ENCODE data around the gene ABHD2.

Gene ABHD2

DNA sequence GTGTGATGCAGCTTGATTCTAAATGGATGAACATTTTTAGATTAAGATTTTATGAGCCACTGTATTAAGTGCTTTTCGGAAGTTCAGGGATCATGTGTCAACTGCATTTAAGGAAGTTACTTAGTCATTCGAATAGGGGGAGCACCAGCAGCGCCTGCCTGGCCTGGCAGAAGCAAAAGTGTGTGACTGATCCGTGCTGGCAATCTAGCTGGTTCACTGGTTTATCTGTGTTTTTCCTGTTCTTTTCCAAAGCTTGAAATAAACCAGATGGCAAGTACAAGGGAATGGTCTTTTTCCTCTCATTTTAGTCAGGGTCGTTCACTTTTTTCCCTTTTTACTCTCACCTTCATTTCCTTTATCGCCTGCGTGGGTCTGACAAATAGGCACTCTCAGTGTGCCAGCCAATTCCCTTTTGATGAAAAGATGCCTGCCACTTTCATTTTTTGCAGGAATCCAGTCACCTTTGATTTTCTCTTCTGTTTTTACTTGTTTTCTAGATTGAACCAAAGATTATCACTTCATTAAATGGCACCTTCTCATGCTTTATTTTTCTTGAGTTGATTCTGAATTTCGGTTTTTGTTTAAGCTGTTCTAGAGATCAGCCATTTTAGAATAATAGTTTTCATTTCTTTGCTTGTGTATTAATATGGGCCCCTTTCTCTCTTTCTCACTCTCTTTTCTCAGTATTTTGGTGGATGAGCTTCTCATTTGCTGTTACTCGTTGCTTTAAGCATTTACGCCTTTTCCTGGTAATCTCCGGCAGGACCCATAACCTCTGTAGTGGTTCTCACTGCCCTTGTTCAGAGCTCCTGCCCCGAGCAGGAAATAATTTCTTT, 2.8 kb downstream of the ABHD2 start:
- Histone ChIP-seq H3K27ac (ENCODE audit: low read length) (peak overlapping the region; percentile 50; the same call in 1 of the 2 replicates), H3K79me2 (ENCODE audit: low read length) (peaks cover 75% of the 10 kb centered on the region), H3F3A (ENCODE audit: insufficient read depth, low read length) (0 out of 2 replicates have a peak, but pooled peaks cover 16% of the 10 kb centered on the region), H3K4me2 (ENCODE audit: low read depth, low read length) (peak overlapping the region; percentile 73), H3K27me3 (replicated peaks; ENCODE audit: insufficient read depth, low read length) (no peaks in the 10 kb centered on the region), H4K20me1 (ENCODE audit: insufficient read depth, low read length) (no peaks in the 10 kb centered on the region), H3K36me3 (replicated peaks; ENCODE audit: insufficient read depth, low read length) (0 out of 2 replicates have a peak, but pooled peaks cover 3% of the 10 kb centered on the region), H3K9me2 (replicated peaks; ENCODE audit: insufficient read depth, low read length) (no peaks in the 10 kb centered on the region), H3K9ac (ENCODE audit: low read length) (peak overlapping the region; percentile 61), H3K4me3 (ENCODE audit: low read length) (peak overlapping the region; percentile 44), H2AFZ (ENCODE audit: low read length) (no peak overlapping the region), H3K9me3 (replicated peaks; ENCODE audit: insufficient read depth, low read length) (no peaks in the 10 kb centered on the region), H3K4me1 (ENCODE audit: low read length) (peaks cover 22% of the 10 kb centered on the region)
- peak; percentile 50 for DNase-seq
- TF ChIP-seq EZH2 (optimal IDR thresholded peaks at IDR 0.05; ENCODE audit: low read depth, low read length) = no peak
- no peak for TF ChIP-seq EZH2phosphoT487 (IDR thresholded peaks at IDR 0.05; ENCODE audit: low read length)
- peak; percentile 12; the same call in 1 of the 2 replicates for TF ChIP-seq CTCF (IDR thresholded peaks at IDR 0.05; ENCODE audit: low read length)

DNA sequence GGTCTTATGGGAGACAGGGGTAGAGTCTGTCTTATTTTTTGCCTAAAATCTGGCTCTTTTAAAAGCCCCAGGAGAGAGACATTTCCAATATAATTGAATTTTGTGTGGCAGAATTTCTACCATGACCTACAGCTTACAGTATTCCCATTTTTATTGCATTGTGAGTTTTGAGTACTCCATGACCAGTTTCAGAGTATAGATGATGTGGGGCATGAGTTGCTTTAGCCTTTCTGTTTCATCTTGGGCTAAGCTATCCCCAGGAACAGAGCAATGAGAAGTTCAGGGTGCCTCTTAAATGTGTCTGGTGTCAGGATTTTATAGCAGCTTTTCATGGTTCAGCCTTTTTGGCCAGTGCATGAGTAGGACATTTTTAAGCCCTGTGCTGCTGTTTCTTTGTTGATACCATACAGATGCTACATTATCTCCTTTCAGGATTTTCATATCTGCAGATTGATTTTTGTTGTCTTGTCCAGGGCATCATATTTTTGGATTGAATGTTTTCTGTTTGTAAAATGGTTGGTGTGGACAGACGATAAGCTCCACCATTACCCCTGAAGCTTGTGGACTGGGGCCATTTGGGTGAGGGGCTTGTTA, 3.5 kb downstream of the ABHD2 start:
- peaks cover 22% of the 10 kb centered on the region for H3K4me1 ChIP-seq (ENCODE audit: low read length)
- H3K4me2 ChIP-seq (ENCODE audit: low read depth, low read length) = peak overlapping the region; percentile 73
- peaks cover 6% of the 10 kb centered on the region; the same call in 1 of the 2 replicates for H3K36me3 ChIP-seq (replicated peaks; ENCODE audit: insufficient read depth, low read length)
- 0 out of 2 replicates have a peak, but pooled peaks cover 16% of the 10 kb centered on the region for H3F3A ChIP-seq (ENCODE audit: insufficient read depth, low read length)
- peak overlapping the region; percentile 44 for H3K4me3 ChIP-seq (ENCODE audit: low read length)
- no peaks in the 10 kb centered on the region for H4K20me1 ChIP-seq (ENCODE audit: insufficient read depth, low read length)
- no peak for TF ChIP-seq EZH2phosphoT487 (IDR thresholded peaks at IDR 0.05; ENCODE audit: low read length)
- TF ChIP-seq EZH2 (optimal IDR thresholded peaks at IDR 0.05; ENCODE audit: low read depth, low read length) = no peak
- TF ChIP-seq CTCF (IDR thresholded peaks at IDR 0.05; ENCODE audit: low read length) = no peak
- no peaks in the 10 kb centered on the region for H3K9me2 ChIP-seq (replicated peaks; ENCODE audit: insufficient read depth, low read length)
- peak overlapping the region; percentile 61 for H3K9ac ChIP-seq (ENCODE audit: low read length)
- no peak for DNase-seq
- H3K27ac ChIP-seq (ENCODE audit: low read length) = peak overlapping the region; percentile 50; the same call in 1 of the 2 replicates
- H3K9me3 ChIP-seq (replicated peaks; ENCODE audit: insufficient read depth, low read length) = no peaks in the 10 kb centered on the region
- H3K79me2 ChIP-seq (ENCODE audit: low read length) = peaks cover 82% of the 10 kb centered on the region
- no peaks in the 10 kb centered on the region for H3K27me3 ChIP-seq (replicated peaks; ENCODE audit: insufficient read depth, low read length)
- H2AFZ ChIP-seq (ENCODE audit: low read length) = no peak overlapping the region

DNA sequence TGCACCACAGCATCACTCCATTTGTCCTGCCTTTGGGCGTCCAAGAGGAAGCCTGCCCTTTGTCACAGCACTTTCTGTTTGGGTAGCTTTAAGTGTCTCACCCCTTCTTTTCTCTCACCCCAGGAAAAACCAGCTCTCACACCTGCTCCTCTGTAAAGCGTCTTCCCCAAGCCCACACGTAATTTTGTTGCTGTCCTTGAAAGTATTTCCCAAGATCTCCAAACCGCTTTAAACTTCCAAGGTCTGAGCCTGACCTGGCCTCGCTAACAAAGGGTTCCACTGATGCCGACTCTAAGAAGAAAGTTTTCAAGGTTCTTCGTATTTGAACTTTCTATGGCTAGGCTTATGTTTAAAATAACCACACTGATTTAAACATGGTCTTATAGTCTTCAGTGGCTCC, 5.3 kb downstream of the ABHD2 start:
- no peak for DNase-seq
- Histone ChIP-seq H3K4me1 (ENCODE audit: low read length) (peaks cover 16% of the 10 kb centered on the region), H3K4me2 (ENCODE audit: low read depth, low read length) (no peak overlapping the region), H3K27me3 (replicated peaks; ENCODE audit: insufficient read depth, low read length) (no peaks in the 10 kb centered on the region), H3K27ac (ENCODE audit: low read length) (no peak overlapping the region), H2AFZ (ENCODE audit: low read length) (no peak overlapping the region), H3F3A (ENCODE audit: insufficient read depth, low read length) (0 out of 2 replicates have a peak, but pooled peaks cover 13% of the 10 kb centered on the region), H3K36me3 (replicated peaks; ENCODE audit: insufficient read depth, low read length) (peaks cover 6% of the 10 kb centered on the region; the same call in 1 of the 2 replicates), H3K9me2 (replicated peaks; ENCODE audit: insufficient read depth, low read length) (no peaks in the 10 kb centered on the region), H3K79me2 (ENCODE audit: low read length) (peaks cover 98% of the 10 kb centered on the region), H3K4me3 (ENCODE audit: low read length) (no peak overlapping the region), H4K20me1 (ENCODE audit: insufficient read depth, low read length) (no peaks in the 10 kb centered on the region), H3K9ac (ENCODE audit: low read length) (no peak overlapping the region), H3K9me3 (replicated peaks; ENCODE audit: insufficient read depth, low read length) (no peaks in the 10 kb centered on the region)
- no peak for TF ChIP-seq EZH2phosphoT487 (IDR thresholded peaks at IDR 0.05; ENCODE audit: low read length)
- TF ChIP-seq EZH2 (optimal IDR thresholded peaks at IDR 0.05; ENCODE audit: low read depth, low read length) = no peak
- TF ChIP-seq CTCF (IDR thresholded peaks at IDR 0.05; ENCODE audit: low read length) = no peak

Measured in MM.1S (cell line).